Measurements from ENCODE around the gene PIK3R3. TPM values are rescaled to one million over a fixed set of nuclear protein-coding genes. Genes with fewer than 3 reads are reported as not detected.

PIK3R3 gene
- total and polyA plus RNA-seq, 11 donors = 11.8 to 54.1 (median 41.9) TPM

GRCh38 chr1:46174448-46175231 is 42.2 kb upstream of the PIK3R3 start, which contains the start of gene TSPAN1:
TSS of gene TSPAN1 (plus strand) at chr1:46175087. CDS start at chr1:46181108, 6,021 bp downstream.
- peak in 3 of 4 donors; percentile 22 to 35 (median 27) for ATAC-seq

GRCh38 chr1:46173361-46173856 is 41.0 kb upstream of the PIK3R3 start:
- WGBS, 4 donors = 7 to 39% (median 17%) methylated on average over 3 to 4 of the region's 4 CpGs
- no peaks in the 10 kb centered on the region for H3K9me3 ChIP-seq
- H3K4me1 ChIP-seq = peaks cover 11 to 69% (median 48%) of the 10 kb centered on the region in 12 donors
- peak overlapping the region in 11 of 12 donors; percentile 18 to 93 (median 78) for H3K27ac ChIP-seq
- TF ChIP-seq POLR2A (IDR thresholded peaks at IDR 0.05) (no peak), CTCF (IDR thresholded peaks at IDR 0.05) (peak in 6 of 12 donors; percentile 7 to 49 (median 38))
- H3K36me3 ChIP-seq = no peaks in the 10 kb centered on the region
- DNase-seq (peak in 3 of 5 donors; percentile 45 to 68 (median 46)), ATAC-seq (peak; percentile 5 to 48 (median 22))
- peak overlapping the region in 1 of 12 donors; percentile 15 for H3K4me3 ChIP-seq
- no peaks in the 10 kb centered on the region for H3K27me3 ChIP-seq
- intact Hi-C loops (cut with DNase I) = loop anchor here in 1 of 10 donors (10.0 kb wide), 1 partner anchor 279 kb away; no protein-coding TSS in a partner anchor

More at GRCh38 chr1:46174448-46175231, 42.2 kb upstream of the PIK3R3 start, which contains the start of gene TSPAN1:
- no peaks in the 10 kb centered on the region for H3K27me3 ChIP-seq
- H3K27ac ChIP-seq = peak within 1 kb of the TSS; percentile 28 to 93 (median 76)
- peak in 2 of 5 donors; percentile 40 to 47 for DNase-seq
- H3K36me3 ChIP-seq = no peaks in the 10 kb centered on the region
- no peaks in the 10 kb centered on the region for H3K9me3 ChIP-seq
- 38 to 57% (median 47%) methylated on average over 11 of the region's 11 CpGs for whole genome bisulfite sequencing, 4 donors
- H3K4me1 ChIP-seq = peaks cover 11 to 68% (median 52%) of the 10 kb centered on the region in 12 donors
- H3K4me3 ChIP-seq = no peak within 1 kb of the TSS
- intact Hi-C loops (cut with DNase I) = loop anchor here in 2 of 10 donors (5.0 to 10.0 kb wide), 2 partner anchors 42 to 280 kb away; partner anchors contain the start of gene PIK3R3 (in 1 of the 2)
- peak in 1 of 2 donors; percentile 45 for TF ChIP-seq POLR2A (IDR thresholded peaks at IDR 0.05)
- no peak for TF ChIP-seq CTCF (IDR thresholded peaks at IDR 0.05)

GRCh38 chr1:46172321-46172720 is 39.9 kb upstream of the PIK3R3 start:
- H3K4me3 ChIP-seq = no peak overlapping the region
- WGBS, 4 donors = 83 to 98% (median 93%) methylated on average over 4 of the region's 4 CpGs
- no peaks in the 10 kb centered on the region for H3K9me3 ChIP-seq
- H3K4me1 ChIP-seq = peaks cover 11 to 80% (median 58%) of the 10 kb centered on the region in 12 donors
- H3K27me3 ChIP-seq = peaks cover 0 to under 1% (median 0%) of the 10 kb centered on the region in 9 donors
- no peaks in the 10 kb centered on the region for H3K36me3 ChIP-seq
- no peak for ATAC-seq
- intact Hi-C loops (cut with DNase I) = loop anchor here in 1 of 10 donors (10.0 kb wide), 1 partner anchor 278 kb away; no protein-coding TSS in a partner anchor
- no peak for DNase-seq
- peak overlapping the region in 11 of 12 donors; percentile 28 to 93 (median 77) for H3K27ac ChIP-seq
- TF ChIP-seq POLR2A (IDR thresholded peaks at IDR 0.05) (no peak), CTCF (IDR thresholded peaks at IDR 0.05) (no peak)
